Smooth muscle cell (in vitro differentiated cells): ENCODE data around the gene ETV6. TPM values are rescaled to one million over a fixed set of nuclear protein-coding genes. Genes with fewer than 3 reads are reported as not detected.

ENCODE experiments used
- DNase-seq: peaks from one replicate; lab custom pipeline; 2025; ENCODE audit not compliant: unreplicated experiment; lab: John Stamatoyannopoulos, UW
- H2AFZ ChIP-seq: fragments of 200-600 bp; sonication (generic); 2 replicates; pipeline ENCODE4 v1.6.0; 2016; ENCODE audit warnings: antibody characterized with exemption, low read depth, mild to moderate bottlenecking
- H3F3A ChIP-seq: fragments of 200-600 bp; sonication (generic); 2 replicates; pipeline ENCODE4 v1.6.0; 2017; ENCODE audit warnings: antibody characterized with exemption, low read depth
- H3K27ac ChIP-seq: fragments of 200-600 bp; sonication (generic); 2 replicates; pipeline ENCODE4 v1.5.1; 2016; ENCODE audit warnings: low read depth, mild to moderate bottlenecking
- H3K27me3 ChIP-seq: fragments of 200-600 bp; sonication (generic); 2 replicates; pipeline ENCODE4 v1.6.1; 2016; ENCODE audit warnings: low read depth, mild to moderate bottlenecking
- H3K36me3 ChIP-seq: fragments of 200-600 bp; sonication (generic); 2 replicates; pipeline ENCODE4 v1.5.1; 2016; ENCODE audit warnings: low read depth
- H3K4me1 ChIP-seq: fragments of 200-600 bp; sonication (generic); 2 replicates; pipeline ENCODE4 v1.5.1; 2016; ENCODE audit warnings: low read depth
- H3K4me2 ChIP-seq: fragments of 200-600 bp; sonication (generic); 2 replicates; pipeline ENCODE4 v1.6.0; 2016; ENCODE audit warnings: mild to moderate bottlenecking
- H3K4me3 ChIP-seq: fragments of 200-600 bp; sonication (generic); 2 replicates; pipeline ENCODE4 v1.5.1; 2016; ENCODE audit warnings: mild to moderate bottlenecking
- H3K79me2 ChIP-seq: fragments of 200-600 bp; sonication (generic); 2 replicates; pipeline ENCODE4 v1.6.0; 2016; ENCODE audit warnings: low read depth, mild to moderate bottlenecking
- H3K9ac ChIP-seq: fragments of 200-600 bp; sonication (generic); 2 replicates; pipeline ENCODE4 v1.6.0; 2016; ENCODE audit warnings: low read depth
- H3K9me3 ChIP-seq: fragments of 200-600 bp; sonication (generic); replicated peaks from 2 replicates; pipeline ENCODE4 v1.5.1; 2016; ENCODE audit warnings: low read depth
- H4K20me1 ChIP-seq: fragments of 200-600 bp; sonication (generic); 2 replicates; pipeline ENCODE4 v1.6.0; 2016; ENCODE audit warnings: low read depth
- WGBS: methylation state at CpG from one replicate; pipeline ENCODE4 v1.1.7; 2016; ENCODE audit warnings: low lambda C conversion rate; 5-methylcytosine and 5-hydroxymethylcytosine counted together
- polyA plus RNA-seq: library from polyadenylated mRNA; unstranded; fragments of >200 nt; fragmentation: Nextera tagmentation; extraction: Ambion mirVana; gene quantifications from 2 replicates; pipeline ENCODE4 v1.2.1, GENCODE V29; 2016
- total RNA-seq: library from RNA; depleted of rRNA; stranded (reverse); fragments of >200 nt; gene quantifications from 2 replicates; pipeline ENCODE4 v1.2.3, GENCODE V29; 2014
- TF ChIP-seq, protein P1 (sequence below): fragments of 200-600 bp; sonication (generic); IDR thresholded peaks from 2 replicates; pipeline ENCODE4 v1.5.1; 2017; ENCODE audit warnings: borderline replicate concordance, mild to moderate bottlenecking, antibody characterized with exemption; ENCODE audit not compliant: insufficient read depth, poor library complexity, severe bottlenecking

ETV6 gene
- total and polyA plus RNA-seq, 2 experiments from 2014 or later: 11.5 to 23.8 TPM

DNA sequence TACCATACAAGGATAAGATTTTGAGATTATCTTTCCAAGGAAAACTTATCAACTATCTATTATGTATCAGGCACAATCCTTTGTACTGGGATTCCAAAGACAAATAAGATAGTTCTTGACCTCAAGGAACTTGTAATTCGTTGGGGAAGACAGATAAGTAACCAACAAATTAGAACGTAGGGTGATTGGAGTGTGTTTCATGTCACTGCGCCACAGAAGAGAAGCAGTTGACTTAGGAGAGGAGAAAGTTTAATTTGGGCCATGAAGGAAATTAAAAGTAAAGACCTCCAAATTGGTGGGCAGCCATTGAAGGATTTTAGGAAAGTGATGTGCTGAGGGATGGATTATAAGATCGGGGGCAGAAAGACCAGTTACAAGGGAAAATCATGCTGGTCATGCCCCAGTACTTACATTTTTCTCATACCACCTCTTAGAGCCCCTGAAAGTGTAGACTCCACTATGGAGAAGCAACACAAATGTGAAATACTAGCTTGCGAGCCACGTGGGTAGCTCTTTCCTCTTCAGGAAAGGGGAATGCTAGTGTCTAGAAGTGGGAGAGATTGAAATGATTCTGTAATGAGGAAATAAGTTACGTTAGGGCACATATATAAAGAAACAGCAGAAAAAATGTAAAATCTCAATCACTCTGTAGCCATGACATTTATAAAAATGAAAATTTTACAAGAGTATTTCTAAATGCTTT, 148.7 kb downstream of the ETV6 start:
- H3K4me2 ChIP-seq: peak overlapping the region; percentile 50
- 65% methylated on average over 7 of the region's 7 CpGs for WGBS
- H3F3A ChIP-seq: peaks cover 27% of the 10 kb centered on the region
- no peak for DNase-seq
- no peak overlapping the region for H2AFZ ChIP-seq
- no peak overlapping the region for H3K9ac ChIP-seq
- peaks cover 47% of the 10 kb centered on the region for H3K4me1 ChIP-seq
- no peaks in the 10 kb centered on the region for H3K9me3 ChIP-seq
- H3K27me3 ChIP-seq: no peaks in the 10 kb centered on the region
- H3K4me3 ChIP-seq: no peak overlapping the region
- peaks cover 4% of the 10 kb centered on the region for H4K20me1 ChIP-seq
- peaks cover 20% of the 10 kb centered on the region for H3K79me2 ChIP-seq
- H3K27ac ChIP-seq: peak overlapping the region; percentile 86
- TF ChIP-seq, protein P1, sequence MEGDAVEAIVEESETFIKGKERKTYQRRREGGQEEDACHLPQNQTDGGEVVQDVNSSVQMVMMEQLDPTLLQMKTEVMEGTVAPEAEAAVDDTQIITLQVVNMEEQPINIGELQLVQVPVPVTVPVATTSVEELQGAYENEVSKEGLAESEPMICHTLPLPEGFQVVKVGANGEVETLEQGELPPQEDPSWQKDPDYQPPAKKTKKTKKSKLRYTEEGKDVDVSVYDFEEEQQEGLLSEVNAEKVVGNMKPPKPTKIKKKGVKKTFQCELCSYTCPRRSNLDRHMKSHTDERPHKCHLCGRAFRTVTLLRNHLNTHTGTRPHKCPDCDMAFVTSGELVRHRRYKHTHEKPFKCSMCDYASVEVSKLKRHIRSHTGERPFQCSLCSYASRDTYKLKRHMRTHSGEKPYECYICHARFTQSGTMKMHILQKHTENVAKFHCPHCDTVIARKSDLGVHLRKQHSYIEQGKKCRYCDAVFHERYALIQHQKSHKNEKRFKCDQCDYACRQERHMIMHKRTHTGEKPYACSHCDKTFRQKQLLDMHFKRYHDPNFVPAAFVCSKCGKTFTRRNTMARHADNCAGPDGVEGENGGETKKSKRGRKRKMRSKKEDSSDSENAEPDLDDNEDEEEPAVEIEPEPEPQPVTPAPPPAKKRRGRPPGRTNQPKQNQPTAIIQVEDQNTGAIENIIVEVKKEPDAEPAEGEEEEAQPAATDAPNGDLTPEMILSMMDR: no peak
- no peaks in the 10 kb centered on the region for H3K36me3 ChIP-seq

GRCh38 chr12:11798856-11799501, 149.5 kb downstream of the ETV6 start:
- peak overlapping the region; percentile 50 for H3K4me2 ChIP-seq
- DNase-seq: no peak
- no peak overlapping the region for H3K4me3 ChIP-seq
- TF ChIP-seq, protein P1: no peak
- H2AFZ ChIP-seq: no peak overlapping the region
- peaks cover 4% of the 10 kb centered on the region for H4K20me1 ChIP-seq
- peaks cover 38% of the 10 kb centered on the region for H3K4me1 ChIP-seq
- peaks cover 27% of the 10 kb centered on the region for H3F3A ChIP-seq
- no peaks in the 10 kb centered on the region for H3K27me3 ChIP-seq
- no peaks in the 10 kb centered on the region for H3K36me3 ChIP-seq
- H3K79me2 ChIP-seq: peaks cover 27% of the 10 kb centered on the region
- H3K9ac ChIP-seq: no peak overlapping the region
- peak overlapping the region; percentile 86 for H3K27ac ChIP-seq
- H3K9me3 ChIP-seq: no peaks in the 10 kb centered on the region
- 39% methylated on average over 4 of the region's 4 CpGs for WGBS

- WGBS: 96% methylated on average over 8 of the region's 8 CpGs
- Histone ChIP-seq H3K4me2 (no peak overlapping the region), H2AFZ (no peak overlapping the region), H3K9me3 (no peaks in the 10 kb centered on the region), H3K4me3 (no peak overlapping the region), H3F3A (peaks cover 27% of the 10 kb centered on the region), H3K27me3 (no peaks in the 10 kb centered on the region), H4K20me1 (peaks cover under 1% of the 10 kb centered on the region), H3K9ac (no peak overlapping the region), H3K27ac (peak overlapping the region; percentile 86), H3K4me1 (peaks cover 33% of the 10 kb centered on the region), H3K79me2 (peaks cover 32% of the 10 kb centered on the region), H3K36me3 (no peaks in the 10 kb centered on the region)
- DNase-seq: no peak
- TF ChIP-seq, protein P1: no peak
These were observed 150.0 kb downstream of the ETV6 start for GRCh38 chr12:11799502-11799873.
